ENCODE results near the gene SLC1A7.

The SLC1A7 gene

DNA sequence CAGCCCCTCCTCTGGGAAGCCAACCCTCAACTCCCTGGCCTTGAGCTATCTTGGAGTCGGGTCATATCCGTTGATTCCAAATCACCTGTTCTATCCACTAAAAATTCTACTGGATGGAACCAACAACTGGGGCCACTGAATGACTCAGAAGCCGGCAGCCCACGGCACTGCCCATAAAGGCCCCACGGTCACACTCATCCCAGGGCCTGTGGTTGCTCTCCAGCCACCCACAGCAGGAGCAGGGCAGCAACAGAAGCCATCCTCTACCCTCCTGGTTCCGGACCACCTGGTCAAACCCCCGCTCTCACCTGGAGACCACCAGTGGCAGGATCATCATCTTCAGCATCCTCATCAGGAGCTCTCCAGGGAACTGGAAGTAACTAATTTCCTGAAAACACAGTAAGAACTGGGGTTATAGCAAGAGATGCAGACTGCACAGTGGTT is 8.4 kb downstream of the SLC1A7 start:
- Histone ChIP-seq H3K9ac (ENCODE audit: low read depth, low read length, poor library complexity, severe bottlenecking) (no peak overlapping the region), H3K4me2 (ENCODE audit: low read depth, low read length, poor library complexity, severe bottlenecking) (no peak overlapping the region), H3K27me3 (ENCODE audit: insufficient read depth, low read length, poor library complexity, severe bottlenecking) (no peaks in the 10 kb centered on the region), H3K36me3 (ENCODE audit: insufficient read depth, low read length) (no peaks in the 10 kb centered on the region), H4K20me1 (ENCODE audit: insufficient read depth, low read length, poor library complexity, severe bottlenecking) (no peaks in the 10 kb centered on the region), H3K4me1 (ENCODE audit: insufficient read depth, low read length, poor library complexity, severe bottlenecking) (no peaks in the 10 kb centered on the region), H2AFZ (ENCODE audit: low read length) (no peak overlapping the region), H3K9me3 (ENCODE audit: insufficient read depth, low read depth, low read length) (peaks cover 7% of the 10 kb centered on the region; the same call in 1 of the 2 replicates), H3K9me2 (replicated peaks; ENCODE audit: low read depth, low read length) (no peaks in the 10 kb centered on the region), H3K79me2 (ENCODE audit: insufficient read depth, low read length) (no peaks in the 10 kb centered on the region), H3F3A (ENCODE audit: low read depth) (no peaks in the 10 kb centered on the region), H3K4me3 (ENCODE audit: low read length, poor library complexity, severe bottlenecking) (no peak overlapping the region)
- TF ChIP-seq, protein P1, sequence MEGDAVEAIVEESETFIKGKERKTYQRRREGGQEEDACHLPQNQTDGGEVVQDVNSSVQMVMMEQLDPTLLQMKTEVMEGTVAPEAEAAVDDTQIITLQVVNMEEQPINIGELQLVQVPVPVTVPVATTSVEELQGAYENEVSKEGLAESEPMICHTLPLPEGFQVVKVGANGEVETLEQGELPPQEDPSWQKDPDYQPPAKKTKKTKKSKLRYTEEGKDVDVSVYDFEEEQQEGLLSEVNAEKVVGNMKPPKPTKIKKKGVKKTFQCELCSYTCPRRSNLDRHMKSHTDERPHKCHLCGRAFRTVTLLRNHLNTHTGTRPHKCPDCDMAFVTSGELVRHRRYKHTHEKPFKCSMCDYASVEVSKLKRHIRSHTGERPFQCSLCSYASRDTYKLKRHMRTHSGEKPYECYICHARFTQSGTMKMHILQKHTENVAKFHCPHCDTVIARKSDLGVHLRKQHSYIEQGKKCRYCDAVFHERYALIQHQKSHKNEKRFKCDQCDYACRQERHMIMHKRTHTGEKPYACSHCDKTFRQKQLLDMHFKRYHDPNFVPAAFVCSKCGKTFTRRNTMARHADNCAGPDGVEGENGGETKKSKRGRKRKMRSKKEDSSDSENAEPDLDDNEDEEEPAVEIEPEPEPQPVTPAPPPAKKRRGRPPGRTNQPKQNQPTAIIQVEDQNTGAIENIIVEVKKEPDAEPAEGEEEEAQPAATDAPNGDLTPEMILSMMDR (conservative IDR thresholded peaks at IDR 0.05; ENCODE audit: low read length), result no peak
- TF ChIP-seq EZH2phosphoT487 (IDR thresholded peaks at IDR 0.05; ENCODE audit: borderline replicate concordance), result no peak

- Histone ChIP-seq H3K9ac (ENCODE audit: low read depth, low read length, poor library complexity, severe bottlenecking) (no peak overlapping the region), H3K4me3 (ENCODE audit: low read length, poor library complexity, severe bottlenecking) (no peak overlapping the region), H3K4me1 (ENCODE audit: insufficient read depth, low read length, poor library complexity, severe bottlenecking) (no peaks in the 10 kb centered on the region), H3K4me2 (ENCODE audit: low read depth, low read length, poor library complexity, severe bottlenecking) (no peak overlapping the region), H2AFZ (ENCODE audit: low read length) (no peak overlapping the region), H4K20me1 (ENCODE audit: insufficient read depth, low read length, poor library complexity, severe bottlenecking) (no peaks in the 10 kb centered on the region), H3K27me3 (ENCODE audit: insufficient read depth, low read length, poor library complexity, severe bottlenecking) (no peaks in the 10 kb centered on the region), H3K9me3 (ENCODE audit: insufficient read depth, low read depth, low read length) (peaks cover 7% of the 10 kb centered on the region; the same call in 1 of the 2 replicates), H3K79me2 (ENCODE audit: insufficient read depth, low read length) (no peaks in the 10 kb centered on the region), H3K9me2 (replicated peaks; ENCODE audit: low read depth, low read length) (no peaks in the 10 kb centered on the region), H3K36me3 (ENCODE audit: insufficient read depth, low read length) (no peaks in the 10 kb centered on the region), H3F3A (ENCODE audit: low read depth) (no peaks in the 10 kb centered on the region)
- no peak for TF ChIP-seq EZH2phosphoT487 (IDR thresholded peaks at IDR 0.05; ENCODE audit: borderline replicate concordance)
- TF ChIP-seq, protein P1 (conservative IDR thresholded peaks at IDR 0.05; ENCODE audit: low read length), result no peak
Measured at GRCh38 chr1:53133261-53134041, 9.0 kb downstream of the SLC1A7 start.

GRCh38 chr1:53132176-53132575 is 10.3 kb downstream of the SLC1A7 start:
- H3F3A ChIP-seq (ENCODE audit: low read depth), result no peaks in the 10 kb centered on the region
- TF ChIP-seq, protein P1 (conservative IDR thresholded peaks at IDR 0.05; ENCODE audit: low read length), result no peak
- no peak for TF ChIP-seq EZH2phosphoT487 (IDR thresholded peaks at IDR 0.05; ENCODE audit: borderline replicate concordance)
- no peaks in the 10 kb centered on the region for H3K36me3 ChIP-seq (ENCODE audit: insufficient read depth, low read length)
- no peak overlapping the region for H3K4me2 ChIP-seq (ENCODE audit: low read depth, low read length, poor library complexity, severe bottlenecking)
- no peaks in the 10 kb centered on the region for H3K9me2 ChIP-seq (replicated peaks; ENCODE audit: low read depth, low read length)
- no peak overlapping the region for H3K9ac ChIP-seq (ENCODE audit: low read depth, low read length, poor library complexity, severe bottlenecking)
- no peaks in the 10 kb centered on the region for H4K20me1 ChIP-seq (ENCODE audit: insufficient read depth, low read length, poor library complexity, severe bottlenecking)
- no peak overlapping the region for H2AFZ ChIP-seq (ENCODE audit: low read length)
- H3K9me3 ChIP-seq (ENCODE audit: insufficient read depth, low read depth, low read length), result no peaks in the 10 kb centered on the region
- H3K4me3 ChIP-seq (ENCODE audit: low read length, poor library complexity, severe bottlenecking), result no peak overlapping the region
- no peaks in the 10 kb centered on the region for H3K27me3 ChIP-seq (ENCODE audit: insufficient read depth, low read length, poor library complexity, severe bottlenecking)
- no peaks in the 10 kb centered on the region for H3K4me1 ChIP-seq (ENCODE audit: insufficient read depth, low read length, poor library complexity, severe bottlenecking)
- H3K79me2 ChIP-seq (ENCODE audit: insufficient read depth, low read length), result no peaks in the 10 kb centered on the region
